GM12872 (cell line): Measurements from ENCODE around the gene KDM4C.

Source experiments
- TF ChIP-seq, protein P1 (sequence below): IDR thresholded peaks from 3 replicates; pipeline ENCODE4 v1.5.1; 2011; ENCODE audit warnings: low read depth, mild to moderate bottlenecking, low read length, moderate library complexity; ENCODE audit not compliant: insufficient read depth

Gene KDM4C

DNA sequence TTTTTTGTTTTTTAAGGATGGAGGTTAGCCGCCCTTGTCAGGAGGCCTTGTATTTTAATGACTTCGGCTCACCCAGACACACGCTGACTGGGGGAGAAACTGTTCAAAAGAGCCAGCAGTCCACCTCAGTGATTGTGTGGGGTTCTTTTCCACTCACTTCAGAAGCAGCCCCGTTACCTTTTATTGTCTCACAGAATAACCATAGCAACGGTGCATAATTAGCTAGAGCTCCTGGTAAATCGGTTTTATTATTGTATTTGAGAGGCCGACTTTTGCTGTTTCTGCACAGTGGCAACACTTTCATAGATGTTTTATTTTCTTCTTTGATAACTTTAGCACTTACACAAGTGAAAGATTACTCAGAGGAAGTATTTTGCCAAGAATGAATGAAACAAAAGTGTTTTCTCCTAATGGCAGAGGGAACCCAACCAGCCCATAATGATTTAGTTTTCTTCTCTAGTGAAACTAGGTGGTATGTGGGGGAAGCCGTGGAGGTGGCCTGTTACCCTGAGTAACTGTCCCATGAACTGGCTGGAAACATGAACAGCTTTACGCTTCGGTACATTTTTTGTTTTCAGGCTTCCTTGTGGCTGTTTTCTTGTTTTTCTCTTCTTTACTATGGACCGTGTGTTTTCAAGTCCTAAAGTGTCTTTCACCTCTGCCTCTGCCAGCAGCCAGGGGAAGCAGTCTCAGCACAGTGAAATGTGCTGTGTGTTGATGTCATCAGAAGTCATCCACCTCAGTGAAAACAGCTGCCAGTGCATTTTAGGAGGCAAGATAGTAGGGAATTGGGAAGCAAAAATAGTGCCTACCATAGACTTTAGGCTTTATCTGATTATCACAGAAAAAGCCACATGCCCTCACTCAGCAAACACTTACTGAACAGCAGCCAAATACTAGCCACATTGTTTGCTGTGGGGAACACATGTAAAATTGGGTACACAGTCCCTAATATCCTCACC, 414.7 kb downstream of the KDM4C start:
- TF ChIP-seq, protein P1, sequence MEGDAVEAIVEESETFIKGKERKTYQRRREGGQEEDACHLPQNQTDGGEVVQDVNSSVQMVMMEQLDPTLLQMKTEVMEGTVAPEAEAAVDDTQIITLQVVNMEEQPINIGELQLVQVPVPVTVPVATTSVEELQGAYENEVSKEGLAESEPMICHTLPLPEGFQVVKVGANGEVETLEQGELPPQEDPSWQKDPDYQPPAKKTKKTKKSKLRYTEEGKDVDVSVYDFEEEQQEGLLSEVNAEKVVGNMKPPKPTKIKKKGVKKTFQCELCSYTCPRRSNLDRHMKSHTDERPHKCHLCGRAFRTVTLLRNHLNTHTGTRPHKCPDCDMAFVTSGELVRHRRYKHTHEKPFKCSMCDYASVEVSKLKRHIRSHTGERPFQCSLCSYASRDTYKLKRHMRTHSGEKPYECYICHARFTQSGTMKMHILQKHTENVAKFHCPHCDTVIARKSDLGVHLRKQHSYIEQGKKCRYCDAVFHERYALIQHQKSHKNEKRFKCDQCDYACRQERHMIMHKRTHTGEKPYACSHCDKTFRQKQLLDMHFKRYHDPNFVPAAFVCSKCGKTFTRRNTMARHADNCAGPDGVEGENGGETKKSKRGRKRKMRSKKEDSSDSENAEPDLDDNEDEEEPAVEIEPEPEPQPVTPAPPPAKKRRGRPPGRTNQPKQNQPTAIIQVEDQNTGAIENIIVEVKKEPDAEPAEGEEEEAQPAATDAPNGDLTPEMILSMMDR = no peak

DNA sequence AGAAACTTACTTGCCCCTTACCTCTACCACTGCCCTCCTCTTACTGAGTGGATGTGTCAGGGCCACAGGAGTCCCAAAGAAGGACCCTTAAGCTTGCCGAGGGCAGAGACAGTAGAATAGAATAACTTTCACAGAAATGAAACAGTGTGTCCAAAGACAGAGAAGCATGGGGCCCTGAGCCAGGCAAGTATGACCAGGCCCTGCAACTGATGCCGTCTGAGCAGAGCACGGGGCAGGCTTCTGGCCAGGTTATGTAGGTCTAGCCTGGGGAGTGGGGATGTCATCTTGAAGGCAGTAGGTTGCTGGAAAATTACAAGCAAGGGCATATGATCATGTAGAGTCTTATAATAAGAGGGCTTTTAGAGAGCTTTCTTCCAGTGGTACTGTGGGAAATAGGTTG, 415.4 kb downstream of the KDM4C start:
- TF ChIP-seq, protein P1 = no peak

DNA sequence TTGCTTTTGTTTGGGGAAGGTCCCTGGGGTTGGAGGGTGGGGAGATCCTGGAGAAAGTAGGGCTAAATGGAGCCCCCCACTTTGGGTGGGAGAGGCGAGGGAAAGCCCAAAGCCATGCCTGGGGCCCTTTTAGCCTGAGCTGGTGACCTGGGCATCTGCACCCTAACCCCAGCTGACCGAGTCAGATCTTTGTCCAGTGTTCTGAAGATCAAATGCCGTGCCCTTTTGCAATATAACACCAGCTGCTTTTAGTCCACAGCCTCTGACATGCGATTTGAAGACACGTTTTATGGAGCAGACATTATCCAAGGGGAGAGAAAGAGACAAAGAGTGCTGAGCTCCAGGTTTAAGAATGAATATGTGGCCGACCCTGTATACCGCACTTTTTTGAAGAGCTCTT, 416.5 kb downstream of the KDM4C start:
- TF ChIP-seq, protein P1 = no peak

DNA sequence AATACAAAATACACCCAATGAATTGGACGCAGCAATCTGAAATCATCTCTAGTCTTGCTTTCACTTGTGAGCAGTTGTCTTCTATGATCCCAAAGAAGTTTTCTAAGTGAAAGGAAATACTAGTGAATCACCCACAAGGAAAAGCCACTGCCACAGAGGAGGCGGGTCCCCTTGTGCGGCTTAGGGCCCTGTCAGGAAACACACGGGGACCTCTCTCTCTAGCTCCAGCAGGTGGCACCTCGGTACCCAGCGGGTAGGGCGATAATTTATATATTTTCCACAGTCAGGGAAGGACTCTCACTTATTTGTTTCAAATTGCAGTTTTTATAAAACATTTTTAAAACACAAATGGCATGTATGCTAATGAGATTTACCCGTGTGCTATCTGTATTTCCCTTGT, 417.1 kb downstream of the KDM4C start:
- TF ChIP-seq, protein P1 = no peak

DNA sequence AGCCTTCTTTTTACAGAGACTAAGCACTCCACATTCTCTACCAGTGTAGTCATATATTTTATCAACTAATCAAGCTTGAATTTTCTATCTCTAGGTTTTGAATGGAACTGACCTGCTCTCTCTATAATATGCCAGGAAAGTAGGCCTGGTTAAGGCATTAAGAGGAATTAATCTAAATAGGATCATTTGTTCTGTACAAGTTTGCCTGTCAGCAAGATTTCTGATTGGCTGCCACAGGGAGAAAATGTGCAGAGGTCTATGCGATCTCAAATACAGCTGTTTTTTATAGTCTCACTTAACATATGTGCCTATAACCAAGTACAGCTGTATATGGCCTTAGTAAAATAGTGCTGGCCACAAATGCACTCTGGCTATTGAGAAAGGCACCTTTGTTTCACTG, 418.8 kb downstream of the KDM4C start:
- TF ChIP-seq, protein P1 = no peak

DNA sequence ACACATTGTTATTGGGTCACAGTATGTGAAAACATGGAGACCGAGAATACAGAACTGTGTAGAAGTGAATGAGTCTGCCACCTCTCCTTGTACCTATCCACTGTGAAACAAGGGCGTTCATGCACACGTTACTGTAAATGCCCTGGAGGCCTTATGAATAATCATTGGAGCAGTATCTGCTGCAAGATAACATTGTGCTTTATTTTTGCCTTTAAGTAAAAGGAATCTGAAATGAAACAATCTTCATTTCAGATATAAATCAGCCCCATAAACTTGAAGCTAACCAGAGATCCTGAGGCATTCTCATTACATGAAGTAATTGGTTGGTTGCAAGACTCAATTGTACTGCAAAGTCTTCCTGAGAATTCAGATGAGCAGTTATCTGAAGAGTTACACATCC, 419.6 kb downstream of the KDM4C start:
- TF ChIP-seq, protein P1 = no peak

DNA sequence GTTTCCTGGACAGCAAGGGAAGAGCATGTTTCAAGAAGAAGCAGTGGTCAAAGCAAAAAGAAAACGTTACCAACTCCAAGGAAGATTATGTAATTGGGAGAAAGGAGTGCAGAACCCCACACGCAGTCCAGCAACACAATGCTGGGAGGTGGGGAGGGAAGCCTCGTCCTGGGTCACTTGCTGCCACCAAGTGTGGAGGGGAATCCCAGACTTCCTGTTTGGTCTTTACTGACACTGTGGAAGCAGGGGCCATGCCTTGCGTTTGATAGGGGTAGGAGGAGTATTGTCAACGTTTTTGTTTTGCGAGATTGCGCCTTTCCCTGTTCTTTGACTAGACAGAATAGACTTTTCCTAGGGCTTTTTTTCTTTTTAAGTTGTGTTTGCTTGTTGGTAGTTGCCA, 421.0 kb downstream of the KDM4C start:
- TF ChIP-seq, protein P1 = no peak
